HepG2 (cell line): ENCODE measurements around the gene TEDC1. TPM values are rescaled to one million over a fixed set of nuclear protein-coding genes. Genes with fewer than 3 reads are reported as not detected.
A peak's percentile ranks its signal among the peaks of the same experiment; 100 is the strongest.

ENCODE experiments used
- CSRNP1 ChIP-seq: sonication (generic); formaldehyde crosslinking; IDR thresholded peaks from 2 replicates; pipeline ENCODE4 v1.8.1; 2023; ENCODE audit warnings: mild to moderate bottlenecking, missing genetic modification reagents
- HINFP ChIP-seq: sonication (generic); formaldehyde crosslinking; IDR thresholded peaks from 2 replicates; pipeline ENCODE4 v1.4.0; 2020; ENCODE audit warnings: low read depth, mild to moderate bottlenecking, missing genetic modification reagents
- NR2F2 ChIP-seq: IDR thresholded peaks from 2 replicates; pipeline ENCODE4 v1.6.1; 2012; ENCODE audit warnings: low read depth, inconsistent platforms, borderline replicate concordance
- SIN3B ChIP-seq: fragments of 150-350 bp; IDR thresholded peaks from 2 replicates; pipeline ENCODE4 v1.6.1; 2014; ENCODE audit warnings: low read length
- SRY ChIP-seq: sonication (generic); formaldehyde crosslinking; IDR thresholded peaks from 2 replicates; pipeline ENCODE4 v1.8.0; 2022; ENCODE audit warnings: mild to moderate bottlenecking, missing genetic modification reagents
- STAT6 ChIP-seq: sonication (generic); formaldehyde crosslinking; IDR thresholded peaks from 2 replicates; pipeline ENCODE4 v1.4.0; 2020; ENCODE audit warnings: missing genetic modification reagents, mild to moderate bottlenecking, borderline replicate concordance
- THAP9 ChIP-seq: sonication (generic); formaldehyde crosslinking; IDR thresholded peaks from 2 replicates; pipeline ENCODE4; 2020; ENCODE audit warnings: missing genetic modification reagents, mild to moderate bottlenecking, borderline replicate concordance
- UBTF ChIP-seq: sonication (generic); formaldehyde crosslinking; IDR thresholded peaks from 2 replicates; pipeline ENCODE4 v1.4.0; 2020; ENCODE audit warnings: mild to moderate bottlenecking, missing genetic modification reagents
- YEATS4 ChIP-seq: sonication (generic); formaldehyde crosslinking; IDR thresholded peaks from 2 replicates; pipeline ENCODE4 v1.4.0; 2020; ENCODE audit warnings: missing genetic modification reagents, borderline replicate concordance
- ZBTB7B ChIP-seq: sonication (generic); formaldehyde crosslinking; IDR thresholded peaks from 2 replicates; pipeline ENCODE4 v1.4.0; 2020; ENCODE audit warnings: missing genetic modification reagents
- ZNF207 ChIP-seq: fragments of 450-650 bp; IDR thresholded peaks from 2 replicates; pipeline ENCODE4 v1.6.1; 2016; ENCODE audit warnings: antibody characterized with exemption, borderline replicate concordance
- ZNF687 ChIP-seq: sonication (generic); formaldehyde crosslinking; IDR thresholded peaks from 2 replicates; pipeline ENCODE4 v1.5.1; 2020; ENCODE audit warnings: mild to moderate bottlenecking, missing genetic modification reagents, moderate library complexity
- polyA plus RNA-seq, 8 experiments: library from polyadenylated mRNA; depleted of rRNA in 3 of 8; stranded (reverse) in 7 of 8; unstranded in 1 of 8; fragments of >200 nt; fragmentation: Illumina TruSeq in 4 of 8; extraction: Trizol in 4 of 8; gene quantifications; 2 replicates each; pipeline versions ENCODE4 v1.2.1 to v1.2.3, GENCODE V29; 2011 to 2016; ENCODE audit warnings: low read depth in 4 of 8, missing spikeins in 1 of 8, mixed read lengths in 1 of 8; ENCODE audit not compliant: insufficient read depth in 1 of 8
- total RNA-seq, 5 experiments: library from RNA; depleted of rRNA; stranded (reverse); fragments of >200 nt; fragmentation: Illumina TruSeq; extraction: Trizol; gene quantifications; 2 replicates each; pipeline ENCODE4 v1.2.3, GENCODE V29; 2016; ENCODE audit warnings: low read depth in 1 of 5

Gene TEDC1
- total and polyA plus RNA-seq, 2 of the 13 experiments (the other 11 are each of a cell fraction or from before 2014, with no cell fraction given) = 5.7 to 27.4 TPM

GRCh38 chr14:105476097-105476830 lies 14.8 kb upstream of the TEDC1 start (continued):
- TF ChIP-seq HINFP (CRISPR knock-in tag) (no peak; the same call in 1 of the 2 replicates), ZBTB7B (CRISPR knock-in tag) (peak; percentile 95), ZNF207 (no peak), STAT6 (CRISPR knock-in tag) (no peak), SIN3B (no peak), ZNF687 (peak; percentile 67), THAP9 (peak; percentile 20; the same call in 1 of the 2 replicates), NR2F2 (no peak), SRY (CRISPR knock-in tag) (no peak), YEATS4 (CRISPR knock-in tag) (no peak; the same call in 1 of the 2 replicates), UBTF (CRISPR knock-in tag) (peak; percentile 71), CSRNP1 (CRISPR knock-in tag) (no peak; the same call in 1 of the 2 replicates)
